K562 (cell line): ENCODE measurements around the gene PDE2A. TPM values are rescaled to one million over a fixed set of nuclear protein-coding genes. Genes with fewer than 3 reads are reported as not detected.

Source experiments
- ATF1 ChIP-seq, 2 experiments: fragments of 450-650 bp in 1 of 2; IDR thresholded peaks; 2 replicates each; pipeline ENCODE4 v1.6.1; 2016; ENCODE audit warnings: missing compliant biosample characterization in 1 of 2, missing genetic modification characterization in 1 of 2
- CTBP1 ChIP-seq: fragments of 450-650 bp; IDR thresholded peaks from 2 replicates; pipeline ENCODE4 v1.6.1; 2016; ENCODE audit warnings: borderline replicate concordance
- EGR1 ChIP-seq: fragments of 450-650 bp; conservative IDR thresholded peaks from 2 replicates; pipeline ENCODE4 v1.6.1; 2017; ENCODE audit warnings: mild to moderate bottlenecking
- ESRRB ChIP-seq: fragments of 250-450 bp; sonication (Bioruptor Pico); IDR thresholded peaks from 2 replicates; pipeline ENCODE4 v1.5.0; 2020; ENCODE audit warnings: mild to moderate bottlenecking, moderate library complexity, borderline replicate concordance
- ETS2 ChIP-seq: IDR thresholded peaks from 2 replicates; pipeline ENCODE4 v1.6.1; 2016; ENCODE audit warnings: borderline replicate concordance, missing genetic modification characterization, mild to moderate bottlenecking, moderate library complexity, missing compliant biosample characterization; ENCODE audit not compliant: poor library complexity, severe bottlenecking
- FUS ChIP-seq: fragments of 200-400 bp; formaldehyde crosslinking; optimal IDR thresholded peaks from 2 replicates; pipeline ENCODE3; 2017; ENCODE audit warnings: low read depth, low read length
- HMGN3 ChIP-seq: IDR thresholded peaks from 2 replicates; pipeline ENCODE4 v1.6.1; 2011; ENCODE audit warnings: borderline replicate concordance, low read depth, mild to moderate bottlenecking, mixed read lengths, low read length; ENCODE audit not compliant: insufficient read length; ENCODE audit errors: extremely low read depth
- KLF1 ChIP-seq: fragments of 450-650 bp; IDR thresholded peaks from 2 replicates; pipeline ENCODE4 v1.6.1; 2016; ENCODE audit warnings: missing genetic modification characterization, missing compliant biosample characterization
- LARP7 ChIP-seq: fragments of 450-650 bp; IDR thresholded peaks from 2 replicates; pipeline ENCODE4 v1.6.1; 2016
- MAZ ChIP-seq, 2 experiments: fragments of 450-650 bp in 1 of 2; sonication (generic) in 1 of 2; formaldehyde crosslinking; IDR thresholded peaks in 1 of 2; conservative IDR thresholded peaks in 1 of 2; 2 replicates each; pipeline versions ENCODE4 v1.4.0 to v1.5.0; 2020; ENCODE audit warnings: mild to moderate bottlenecking in 1 of 2, missing genetic modification reagents in 1 of 2
- NCOA1 ChIP-seq: fragments of 450-650 bp; IDR thresholded peaks from 2 replicates; pipeline ENCODE4 v1.6.1; 2016; ENCODE audit warnings: low read depth
- RAD21 ChIP-seq, 2 experiments: fragments of 250-450 bp in 1 of 2; fragments of 450-650 bp in 1 of 2; sonication (Bioruptor Pico) in 1 of 2; formaldehyde crosslinking in 1 of 2; IDR thresholded peaks in 1 of 2; conservative IDR thresholded peaks in 1 of 2; 2 replicates each; pipeline versions ENCODE4 v1.4.0 to v1.8.0; 2020 to 2022; ENCODE audit warnings: mild to moderate bottlenecking in 2 of 2, moderate library complexity in 1 of 2
- RB1 ChIP-seq: fragments of 450-650 bp; IDR thresholded peaks from 2 replicates; pipeline ENCODE4 v1.6.1; 2017; ENCODE audit warnings: low read depth, mild to moderate bottlenecking
- SMC3 ChIP-seq: conservative IDR thresholded peaks from 2 replicates; pipeline ENCODE4 v1.6.1; 2011; ENCODE audit warnings: low read depth, low read length, improper control_type of control experiment; ENCODE audit not compliant: insufficient read depth
- USF1 ChIP-seq: sonication (generic); formaldehyde crosslinking; IDR thresholded peaks from 2 replicates; pipeline ENCODE4 v1.9.0; 2022; ENCODE audit warnings: mild to moderate bottlenecking, missing genetic modification reagents
- ZNF146 ChIP-seq: IDR thresholded peaks from one replicate; pipeline ENCODE4 v1.6.1; 2018; ENCODE audit warnings: missing compliant biosample characterization; ENCODE audit not compliant: unreplicated experiment
- ZNF197 ChIP-seq: fragments of 200-800 bp; sonication (Bioruptor generic); IDR thresholded peaks from 2 replicates; pipeline ENCODE4 v1.6.1; 2016; ENCODE audit warnings: low read depth, missing genetic modification characterization, missing compliant biosample characterization
- ZNF263 ChIP-seq: sonication (generic); formaldehyde crosslinking; IDR thresholded peaks from 2 replicates; pipeline ENCODE4 v1.8.0; 2022; ENCODE audit warnings: mild to moderate bottlenecking, missing genetic modification reagents, borderline replicate concordance
- ZNF408 ChIP-seq: fragments of 250-450 bp; sonication (Bioruptor Pico); IDR thresholded peaks from 2 replicates; pipeline ENCODE4 v1.4.0; 2020; ENCODE audit warnings: low read depth, mild to moderate bottlenecking, moderate library complexity
- ZNF764 ChIP-seq: fragments of 250-450 bp; sonication (Bioruptor Pico); IDR thresholded peaks from 2 replicates; pipeline ENCODE4 v1.4.0; 2020; ENCODE audit warnings: low read depth, mild to moderate bottlenecking, moderate library complexity
- ZNF77 ChIP-seq: fragments of 250-450 bp; sonication (Bioruptor Pico); IDR thresholded peaks from 2 replicates; pipeline ENCODE4 v1.5.0; 2020
- polyA plus RNA-seq, 8 experiments: library from polyadenylated mRNA; depleted of rRNA in 4 of 8; stranded (reverse) in 5 of 8; unstranded in 3 of 8; fragments of >200 nt; fragmentation: Nextera tagmentation in 2 of 8; fragmentation: Illumina TruSeq in 1 of 8; extraction: Ambion mirVana in 2 of 8; extraction: Trizol in 1 of 8; gene quantifications; 2 replicates each; pipeline versions ENCODE4 v1.2.1 to v1.2.3, GENCODE V29; 2011 to 2014; ENCODE audit warnings: inconsistent platforms in 1 of 8, missing spikeins in 1 of 8
- total RNA-seq, 7 experiments: library from RNA; depleted of rRNA in 6 of 7; stranded (reverse); fragments of >200 nt in 6 of 7; fragmentation: Illumina TruSeq in 2 of 7; extraction: Trizol in 2 of 7; gene quantifications; 2 replicates each; pipeline versions ENCODE4 v1.2.1 to v1.2.3, GENCODE V29; 2011 to 2021; ENCODE audit warnings: low replicate concordance in 1 of 7
- TF ChIP-seq, protein P1 (sequence below), 3 experiments: IDR thresholded peaks in 2 of 3; conservative IDR thresholded peaks in 1 of 3; 2 replicates each; pipeline ENCODE4 v1.5.1; 2011 to 2012; ENCODE audit warnings: low read length in 3 of 3, mild to moderate bottlenecking in 3 of 3, control low read depth in 2 of 3, improper control_type of control experiment in 1 of 3, inconsistent platforms in 1 of 3, low read depth in 1 of 3, mixed read lengths in 1 of 3, moderate library complexity in 1 of 3; ENCODE audit not compliant: insufficient read depth in 2 of 3
- TF ChIP-seq, protein P2 (sequence below): fragments of 450-650 bp; formaldehyde crosslinking; IDR thresholded peaks from 2 replicates; pipeline ENCODE4 v1.4.0; 2020; ENCODE audit warnings: mild to moderate bottlenecking, mixed read lengths

The PDE2A gene
- total and polyA plus RNA-seq, 9 of the 15 experiments (the other 6 are each of a cell fraction or from before 2014, with no cell fraction given), result 0.07 to 15.2 (median 1.6) TPM; not detected in 1

- TF ChIP-seq MAZ (CRISPR knock-in tag; conservative IDR thresholded peaks at IDR 0.05 in 1 of 2, IDR thresholded peaks at IDR 0.05 in 1 of 2), result peak in 1 of 2 experiments; percentile 47; a peak in 2 of 4 replicates
- TF ChIP-seq CTBP1, result peak; percentile 55; the same call in 1 of the 2 replicates
- TF ChIP-seq NCOA1, result no peak
- TF ChIP-seq HMGN3, result peak; percentile 5
- peak; percentile 52 to 74 for TF ChIP-seq RAD21 (CRISPR knock-in tag; conservative IDR thresholded peaks at IDR 0.05 in 1 of 2, IDR thresholded peaks at IDR 0.05 in 1 of 2)
- peak; percentile 5; the same call in 1 of the 2 replicates for TF ChIP-seq USF1
- TF ChIP-seq LARP7, result no peak
- TF ChIP-seq ZNF408 (CRISPR knock-in tag), result no peak
- TF ChIP-seq KLF1, result no peak
- 0 out of 2 replicates have a peak, but pooled peaks have one; percentile 13 for TF ChIP-seq SMC3
- peak; percentile 94 for TF ChIP-seq ZNF263 (CRISPR knock-in tag)
- peak; percentile 17; the same call in 1 of the 2 replicates for TF ChIP-seq RB1
- no peak for TF ChIP-seq FUS
- 0 out of 2 replicates have a peak, but pooled peaks have one; percentile 35 for TF ChIP-seq ZNF764 (CRISPR knock-in tag)
- TF ChIP-seq ETS2 (tag), result no peak
- TF ChIP-seq, protein P1, sequence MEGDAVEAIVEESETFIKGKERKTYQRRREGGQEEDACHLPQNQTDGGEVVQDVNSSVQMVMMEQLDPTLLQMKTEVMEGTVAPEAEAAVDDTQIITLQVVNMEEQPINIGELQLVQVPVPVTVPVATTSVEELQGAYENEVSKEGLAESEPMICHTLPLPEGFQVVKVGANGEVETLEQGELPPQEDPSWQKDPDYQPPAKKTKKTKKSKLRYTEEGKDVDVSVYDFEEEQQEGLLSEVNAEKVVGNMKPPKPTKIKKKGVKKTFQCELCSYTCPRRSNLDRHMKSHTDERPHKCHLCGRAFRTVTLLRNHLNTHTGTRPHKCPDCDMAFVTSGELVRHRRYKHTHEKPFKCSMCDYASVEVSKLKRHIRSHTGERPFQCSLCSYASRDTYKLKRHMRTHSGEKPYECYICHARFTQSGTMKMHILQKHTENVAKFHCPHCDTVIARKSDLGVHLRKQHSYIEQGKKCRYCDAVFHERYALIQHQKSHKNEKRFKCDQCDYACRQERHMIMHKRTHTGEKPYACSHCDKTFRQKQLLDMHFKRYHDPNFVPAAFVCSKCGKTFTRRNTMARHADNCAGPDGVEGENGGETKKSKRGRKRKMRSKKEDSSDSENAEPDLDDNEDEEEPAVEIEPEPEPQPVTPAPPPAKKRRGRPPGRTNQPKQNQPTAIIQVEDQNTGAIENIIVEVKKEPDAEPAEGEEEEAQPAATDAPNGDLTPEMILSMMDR (IDR thresholded peaks at IDR 0.05 in 2 of 3, conservative IDR thresholded peaks at IDR 0.05 in 1 of 3; ENCODE audit: insufficient read depth in 2 of 3, low read depth in 1 of 3, low read length in 3 of 3), result peak; percentile 68 to 84 (median 72)
- TF ChIP-seq ZNF146, result no peak
- TF ChIP-seq ATF1 (CRISPR knock-in tag; IDR thresholded peaks at IDR 0.05), result no peak
- TF ChIP-seq ATF1 (tag; IDR thresholded peaks at IDR 0.05), result no peak
- no peak for TF ChIP-seq ESRRB (CRISPR knock-in tag)
- no peak for TF ChIP-seq ZNF197
- peak; percentile 66 for TF ChIP-seq EGR1
- TF ChIP-seq ZNF77 (CRISPR knock-in tag), result no peak
- TF ChIP-seq, protein P2, sequence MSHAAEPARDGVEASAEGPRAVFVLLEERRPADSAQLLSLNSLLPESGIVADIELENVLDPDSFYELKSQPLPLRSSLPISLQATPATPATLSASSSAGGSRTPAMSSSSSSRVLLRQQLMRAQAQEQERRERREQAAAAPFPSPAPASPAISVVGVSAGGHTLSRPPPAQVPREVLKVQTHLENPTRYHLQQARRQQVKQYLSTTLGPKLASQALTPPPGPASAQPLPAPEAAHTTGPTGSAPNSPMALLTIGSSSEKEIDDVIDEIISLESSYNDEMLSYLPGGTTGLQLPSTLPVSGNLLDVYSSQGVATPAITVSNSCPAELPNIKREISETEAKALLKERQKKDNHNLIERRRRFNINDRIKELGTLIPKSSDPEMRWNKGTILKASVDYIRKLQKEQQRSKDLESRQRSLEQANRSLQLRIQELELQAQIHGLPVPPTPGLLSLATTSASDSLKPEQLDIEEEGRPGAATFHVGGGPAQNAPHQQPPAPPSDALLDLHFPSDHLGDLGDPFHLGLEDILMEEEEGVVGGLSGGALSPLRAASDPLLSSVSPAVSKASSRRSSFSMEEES (CRISPR knock-in tag), result 0 out of 2 replicates have a peak, but pooled peaks have one; percentile 25
These were observed 84.1 kb downstream of the PDE2A start (continued) for GRCh38 chr11:72589802-72590761.
